RKO (cell line): ENCODE data around the gene CCDC78.

Experiments used
- DNase-seq: peaks from one replicate; pipeline ENCODE4 v3.0.0-alpha.2; 2016; ENCODE audit warnings: low spot score

The CCDC78 gene

DNA sequence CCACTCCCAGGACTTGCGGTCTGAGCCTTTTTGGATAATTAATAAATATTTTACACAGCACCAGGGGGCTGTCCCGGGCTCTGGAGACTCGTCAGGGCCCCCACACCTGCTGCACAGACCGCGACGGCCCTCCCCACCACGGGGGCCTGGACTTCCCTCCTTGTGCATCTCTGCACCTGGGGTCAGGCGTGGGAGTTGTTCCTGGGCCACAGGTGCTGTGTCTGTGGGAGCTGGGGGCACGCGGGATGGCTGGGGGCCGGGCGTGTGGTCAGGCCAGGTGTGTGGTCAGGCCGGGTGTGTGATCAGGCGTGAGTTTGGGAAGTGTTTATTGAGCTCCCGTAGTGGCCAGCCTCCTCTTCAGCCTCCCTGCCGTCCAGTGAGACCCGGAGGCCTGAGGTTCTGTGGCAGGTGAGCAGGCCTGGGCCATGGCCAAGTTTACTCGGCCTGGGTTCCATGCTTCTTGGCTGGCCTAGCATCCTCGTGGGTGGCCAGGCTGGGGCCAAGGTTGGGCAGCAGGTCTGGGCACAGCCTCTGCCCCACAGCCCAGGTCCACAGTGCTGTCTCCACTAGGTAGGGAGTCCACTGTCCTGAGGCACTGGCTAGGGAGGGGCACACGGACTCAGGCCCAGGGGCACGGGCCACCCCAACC lies 47.9 kb downstream of the CCDC78 start:
- no peak for DNase-seq

DNA sequence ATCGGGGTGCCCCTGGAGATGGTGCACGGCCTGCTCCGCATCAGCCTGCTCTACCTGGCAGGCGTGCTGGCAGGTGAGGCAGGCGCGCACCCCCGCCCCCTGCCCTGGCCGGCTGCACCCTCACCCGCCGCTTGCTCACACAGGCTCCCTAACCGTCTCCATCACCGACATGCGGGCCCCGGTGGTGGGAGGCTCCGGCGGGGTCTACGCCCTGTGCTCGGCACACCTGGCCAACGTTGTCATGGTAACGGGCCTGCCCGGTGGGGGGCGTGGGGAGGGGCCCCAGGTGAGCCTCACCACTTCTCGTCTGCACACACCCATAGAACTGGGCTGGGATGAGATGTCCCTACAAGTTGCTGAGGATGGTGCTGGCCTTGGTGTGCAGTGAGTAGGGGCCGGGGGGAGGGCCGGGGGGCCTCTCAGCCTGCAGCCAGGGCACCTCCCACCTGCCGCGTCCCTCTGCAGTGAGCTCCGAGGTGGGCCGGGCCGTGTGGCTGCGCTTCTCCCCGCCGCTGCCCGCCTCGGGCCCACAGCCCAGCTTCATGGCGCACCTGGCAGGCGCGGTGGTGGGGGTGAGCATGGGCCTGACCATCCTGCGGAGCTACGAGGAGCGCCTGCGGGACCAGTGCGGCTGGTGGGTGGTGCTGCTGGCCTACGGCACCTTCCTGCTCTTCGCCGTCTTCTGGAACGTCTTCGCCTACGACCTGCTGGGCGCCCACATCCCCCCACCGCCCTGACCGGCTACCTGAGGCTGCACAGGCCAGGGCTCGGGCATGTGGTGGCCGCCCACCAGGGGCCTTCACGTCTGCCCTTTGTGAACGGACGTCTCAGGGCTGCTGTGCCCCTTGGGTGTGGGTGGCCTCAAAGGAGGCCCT lies 48.7 kb downstream of the CCDC78 start:
- DNase-seq, result no peak

DNA sequence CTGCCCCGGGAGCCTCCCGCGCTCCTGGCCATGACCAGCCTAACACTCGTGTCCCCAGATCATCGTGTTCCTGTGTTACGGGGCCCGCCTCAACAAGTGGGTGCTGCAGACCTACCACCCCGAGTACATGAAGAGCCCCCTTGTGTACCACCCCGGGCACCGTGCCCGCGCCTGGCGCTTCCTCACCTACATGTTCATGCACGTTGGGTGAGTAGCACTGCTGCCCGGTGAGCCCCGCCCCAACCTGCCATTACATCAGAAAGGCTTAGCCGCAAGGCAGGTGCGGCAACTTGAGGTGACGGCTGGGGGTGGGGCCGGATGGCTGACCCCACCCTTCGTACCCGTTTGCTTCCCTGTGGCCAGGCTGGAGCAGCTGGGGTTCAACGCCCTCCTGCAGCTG lies 49.3 kb downstream of the CCDC78 start:
- DNase-seq, result no peak

DNA sequence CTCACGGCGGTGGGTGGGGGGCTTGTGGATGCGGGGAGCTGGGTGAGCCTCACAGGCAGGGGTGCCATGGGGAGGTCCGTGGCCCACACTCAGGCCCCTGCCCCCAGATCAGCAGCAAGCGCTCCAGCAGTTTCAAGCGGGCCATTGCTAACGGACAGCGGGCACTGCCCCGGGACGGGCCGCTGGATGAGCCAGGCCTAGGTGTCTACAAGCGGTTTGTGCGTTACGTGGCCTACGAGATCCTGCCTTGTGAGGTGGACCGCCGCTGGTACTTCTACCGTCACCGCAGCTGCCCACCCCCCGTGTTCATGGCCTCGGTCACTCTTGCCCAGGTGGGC lies 49.7 kb downstream of the CCDC78 start:
- DNase-seq, result no peak

DNA sequence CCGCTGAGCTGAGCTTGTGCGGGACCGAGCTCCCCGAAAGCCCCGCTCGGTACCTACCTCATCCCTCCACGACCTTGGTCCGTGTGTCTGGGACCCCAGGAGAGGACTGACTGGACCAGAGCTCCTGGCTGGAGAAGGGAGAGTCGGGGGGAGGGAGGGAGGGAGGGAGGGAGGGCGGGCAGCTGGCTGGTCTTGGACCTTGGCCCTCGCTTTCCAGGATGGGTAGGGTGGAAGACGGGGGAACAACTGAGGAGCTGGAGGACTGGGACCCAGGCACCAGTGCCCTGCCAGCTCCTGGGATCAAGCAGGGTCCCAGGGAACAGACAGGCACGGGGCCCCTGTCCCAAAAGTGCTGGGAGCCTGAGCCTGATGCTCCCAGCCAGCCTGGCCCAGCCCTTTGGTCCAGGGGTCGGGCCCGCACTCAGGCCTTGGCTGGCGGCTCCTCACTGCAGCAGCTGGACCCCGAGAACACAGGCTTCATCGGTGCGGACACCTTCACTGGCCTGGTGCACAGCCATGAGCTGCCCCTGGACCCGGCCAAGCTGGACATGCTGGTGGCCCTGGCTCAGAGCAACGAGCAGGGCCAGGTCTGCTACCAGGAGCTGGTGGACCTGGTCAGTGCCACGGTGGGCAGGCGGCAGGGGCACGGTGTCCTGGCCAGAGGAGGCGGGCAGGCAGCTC lies 50.2 kb downstream of the CCDC78 start:
- no peak for DNase-seq

DNA sequence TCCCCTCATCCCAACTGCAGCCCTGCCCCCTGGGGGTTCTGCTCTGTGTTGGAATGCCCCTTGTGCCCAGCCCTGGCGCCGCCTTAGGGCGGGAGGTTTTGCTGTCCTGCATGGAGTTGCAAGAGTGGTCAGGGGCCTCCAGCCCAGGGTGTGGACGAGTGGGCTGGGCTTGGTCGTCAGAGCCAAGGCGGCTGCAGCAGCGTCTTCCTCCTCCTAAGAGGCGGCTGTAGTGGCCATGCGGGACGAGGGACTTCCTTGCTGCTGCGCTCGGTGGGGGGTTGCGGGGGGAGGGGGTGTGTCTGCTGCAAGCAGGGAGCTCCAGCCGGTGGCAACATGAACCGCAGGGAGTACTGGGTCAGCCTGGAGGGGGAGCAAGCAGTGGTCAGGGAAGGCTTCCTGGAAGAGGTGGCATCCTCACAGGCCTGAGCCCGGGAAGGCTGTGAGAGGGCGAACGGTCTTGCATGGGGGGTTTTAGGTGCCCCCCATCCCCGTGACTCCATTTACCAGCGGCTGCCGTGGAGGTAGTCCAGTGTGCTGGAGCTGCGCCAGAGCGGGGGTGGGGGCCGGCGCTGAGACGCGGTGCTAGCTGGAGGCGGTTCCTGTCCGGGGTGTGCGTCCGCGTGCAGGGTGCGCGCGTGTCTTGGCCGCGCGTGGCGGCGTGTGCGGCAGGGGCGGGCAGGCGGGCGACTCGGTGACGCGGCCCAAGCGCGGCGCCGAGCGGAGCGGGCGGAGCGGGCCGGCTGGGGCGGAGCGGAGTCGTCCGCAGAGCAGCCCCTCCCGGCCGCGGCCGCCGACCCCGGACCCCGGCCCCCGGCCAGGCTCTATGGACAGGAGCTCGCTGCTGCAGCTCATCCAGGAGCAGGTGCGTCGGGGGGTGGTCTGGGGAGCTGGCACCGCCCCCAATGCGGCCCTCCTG lies 51.0 kb downstream of the CCDC78 start, which contains the start of gene RHBDL1:
Gene RHBDL1, plus strand, starts transcription at position 704 of the 916 bp plus-strand sequence. Its CDS starts 120 bp downstream, at position 824.
- no peak for DNase-seq

DNA sequence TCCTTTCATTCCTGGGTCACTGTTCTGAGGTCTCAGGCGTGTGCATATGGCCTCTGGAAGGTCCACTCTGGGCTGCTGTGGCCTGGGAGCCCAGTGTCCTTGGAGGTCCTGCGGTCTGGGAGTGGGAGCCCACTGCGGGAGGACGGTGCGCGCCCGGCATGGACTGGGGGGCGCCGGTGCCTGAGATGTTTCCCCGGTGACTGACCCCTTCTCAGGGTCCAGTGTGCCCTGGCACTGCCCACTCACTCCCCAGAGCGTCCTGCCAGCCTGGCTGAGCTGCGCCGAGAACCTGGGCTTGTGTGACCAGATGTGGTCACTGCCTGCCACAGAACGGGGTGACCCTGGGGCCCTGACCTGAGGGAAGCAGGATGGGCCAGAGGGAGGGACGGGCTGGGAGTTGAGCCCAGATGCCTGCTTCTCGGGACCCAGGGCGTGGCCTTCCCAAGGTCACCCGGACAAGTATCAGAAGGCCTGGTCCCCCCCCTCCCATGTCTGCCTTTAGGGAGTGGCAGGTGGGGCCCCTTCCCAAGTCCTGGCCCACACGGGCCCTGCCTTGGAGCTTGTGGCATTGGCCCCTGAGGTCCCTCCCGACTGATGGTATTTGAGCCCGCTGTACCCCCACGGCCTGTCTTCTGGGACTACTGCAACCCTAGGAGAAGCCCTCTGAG lies 51.9 kb downstream of the CCDC78 start:
- no peak for DNase-seq

DNA sequence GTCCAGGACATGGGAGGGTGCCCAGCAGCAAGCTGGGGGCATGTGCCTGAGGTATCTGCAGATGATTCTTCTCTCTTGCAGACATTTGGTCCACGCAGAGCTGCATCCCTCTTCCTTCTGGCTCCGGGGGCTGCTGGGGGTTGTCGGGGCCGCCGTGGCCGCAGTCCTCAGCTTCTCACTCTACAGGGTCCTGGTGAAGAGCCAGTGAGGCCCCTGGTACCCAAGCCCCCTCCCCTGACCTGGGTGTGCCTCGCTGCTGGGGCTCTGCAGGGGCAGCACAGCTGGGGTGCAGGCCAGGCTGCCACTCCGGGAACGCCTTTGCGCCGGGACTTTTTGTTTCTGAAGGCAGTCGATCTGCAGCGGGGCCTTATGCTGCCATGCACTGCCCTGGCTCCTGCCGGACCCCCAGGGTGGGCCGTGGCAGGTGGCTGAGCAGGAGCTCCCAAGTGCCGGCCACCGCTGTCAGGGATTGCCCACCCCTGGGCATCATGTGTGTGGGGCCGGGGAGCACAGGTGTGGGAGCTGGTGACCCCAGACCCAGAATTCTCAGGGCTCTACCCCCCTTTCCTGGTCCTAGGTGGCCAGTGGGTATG lies 52.7 kb downstream of the CCDC78 start:
- no peak for DNase-seq

DNA sequence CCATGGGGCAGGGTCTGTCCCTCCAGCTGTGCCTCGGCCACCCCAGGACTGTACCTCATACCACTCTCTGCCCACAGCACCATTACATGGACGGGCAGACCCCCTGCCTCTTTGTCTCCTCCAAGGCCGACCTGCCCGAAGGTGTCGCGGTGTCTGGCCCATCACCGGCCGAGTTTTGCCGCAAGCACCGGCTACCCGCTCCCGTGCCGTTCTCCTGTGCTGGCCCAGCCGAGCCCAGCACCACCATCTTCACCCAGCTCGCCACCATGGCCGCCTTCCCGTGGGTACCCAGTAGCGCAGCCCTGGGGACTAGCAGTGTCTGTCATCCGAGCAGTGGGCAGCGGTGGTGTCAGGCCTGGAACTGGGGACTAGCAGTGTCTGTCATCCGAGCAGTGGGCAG lies 53.4 kb downstream of the CCDC78 start:
- no peak for DNase-seq
